Mucosa of descending colon (tissue), 3 donors: ENCODE results near the gene TSFM. TPM values are rescaled to one million over a fixed set of nuclear protein-coding genes. Genes with fewer than 3 reads are reported as not detected.

ENCODE experiments used
- ATAC-seq: fragments of 200-7000 bp; cut with Tn5 transposase; one replicate; pipeline ENCODE4 v1.9.1; 2020; ENCODE audit warnings: mild to moderate bottlenecking, moderate library complexity
- DNase-seq, 3 donors: peaks; one replicate each; pipeline ENCODE4 v3.0.0-alpha.2; 2020
- H3K36me3 ChIP-seq: fragments of 200-600 bp; one replicate; pipeline ENCODE4 v1.8.0; 2021; ENCODE audit warnings: low read depth, mild to moderate bottlenecking
- H3K4me1 ChIP-seq: fragments of 200-600 bp; one replicate; pipeline ENCODE4 v1.8.0; 2021; ENCODE audit warnings: low read depth, mild to moderate bottlenecking
- H3K4me3 ChIP-seq: fragments of 200-600 bp; one replicate; pipeline ENCODE4 v1.8.0; 2021; ENCODE audit warnings: mild to moderate bottlenecking
- H3K9me3 ChIP-seq: fragments of 200-600 bp; one replicate; pipeline ENCODE4 v1.8.0; 2021; ENCODE audit warnings: mild to moderate bottlenecking
- CTCF ChIP-seq: fragments of 200-600 bp; IDR thresholded peaks from one replicate; pipeline ENCODE4 v1.8.0; 2022; ENCODE audit warnings: antibody characterized with exemption, mild to moderate bottlenecking
- intact Hi-C, 2 donors: fragments of 100-400 bp; cut with DNase I in 1 of 2; cut with micrococcal nuclease in 1 of 2; formaldehyde crosslinking; loops; one replicate each; pipeline versions ENCODE4 v1.11.0 to v1.11.1; 2022; cut with DNase I, micrococcal nuclease
- total RNA-seq, 3 donors: library from RNA; stranded (reverse); fragmentation: NEBNext Ultra II Directional in 2 of 3; extraction: Animal tissue kit (Norgen Biotek cat#: 25700) in 2 of 3; gene quantifications; one replicate each; pipeline versions ENCODE4 v1.2.1 to v1.2.4, GENCODE V29; 2021 to 2023
- donor health status: DM: no; HTN: no; CAD: no; lungs with moderate emphysema.
- donor health status: DM: no; HTN: no; CAD: no.
- donor health status: DM: no; HTN: yes; CAD: no.

Gene TSFM
- total RNA-seq, 3 donors from 2014 or later: 26.1 to 32.9 (median 29.0) TPM

DNA sequence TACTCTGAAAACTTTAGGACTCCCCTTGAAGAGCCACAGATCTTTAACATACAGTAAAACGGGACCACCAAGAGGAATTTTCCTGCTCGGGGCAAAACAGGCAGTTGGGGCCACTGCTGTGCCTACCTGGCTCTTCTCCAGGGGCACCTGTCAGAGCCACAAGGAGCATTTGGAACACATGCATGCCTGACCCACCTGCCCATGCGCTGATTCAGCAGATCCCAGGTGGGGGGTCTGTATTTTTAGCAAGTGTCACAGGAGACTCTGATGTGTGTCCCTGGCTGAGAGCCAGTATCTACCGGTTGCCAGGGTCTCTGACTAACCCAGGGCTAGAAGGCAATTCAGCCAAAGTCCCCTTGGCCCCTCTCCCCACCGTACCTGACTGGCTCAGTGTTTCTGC, 57.4 kb downstream of the TSFM start:
- DNase-seq: no peak
- ATAC-seq: no peak
- intact Hi-C loops: loop anchor here in 1 of 2 donors (5.0 kb wide), 1 partner anchor 57 kb away; no protein-coding TSS in a partner anchor
- H3K4me3 ChIP-seq: no peak overlapping the region
- no peaks in the 10 kb centered on the region for H3K9me3 ChIP-seq
- no peaks in the 10 kb centered on the region for H3K36me3 ChIP-seq
- TF ChIP-seq CTCF: no peak
- peaks cover 89% of the 10 kb centered on the region for H3K4me1 ChIP-seq

DNA sequence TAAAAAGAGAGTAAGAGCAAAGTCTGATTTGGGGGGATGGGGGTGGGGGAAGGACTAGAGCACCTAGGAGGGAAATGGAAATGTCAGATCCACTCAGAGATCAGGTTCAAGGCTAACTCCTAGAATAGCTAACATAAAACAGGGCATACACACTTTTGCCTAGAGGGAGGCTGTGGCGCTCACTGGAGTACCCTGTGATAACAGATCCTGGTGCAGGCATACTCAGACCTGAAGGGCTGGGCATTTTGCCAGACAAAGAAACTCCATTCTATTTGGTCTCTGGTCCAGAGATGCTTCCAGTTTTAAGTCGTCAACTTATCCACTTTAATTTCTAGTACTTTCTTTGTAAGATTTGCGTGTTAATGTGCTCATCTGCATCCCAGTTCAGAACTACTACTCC, 58.1 kb downstream of the TSFM start:
- Histone ChIP-seq H3K36me3 (no peaks in the 10 kb centered on the region), H3K9me3 (no peaks in the 10 kb centered on the region), H3K4me1 (peaks cover 83% of the 10 kb centered on the region), H3K4me3 (no peak overlapping the region)
- intact Hi-C loops: no loop called here
- peak in 1 of 3 donors; percentile 42 for DNase-seq
- ATAC-seq: no peak
- no peak for TF ChIP-seq CTCF

DNA sequence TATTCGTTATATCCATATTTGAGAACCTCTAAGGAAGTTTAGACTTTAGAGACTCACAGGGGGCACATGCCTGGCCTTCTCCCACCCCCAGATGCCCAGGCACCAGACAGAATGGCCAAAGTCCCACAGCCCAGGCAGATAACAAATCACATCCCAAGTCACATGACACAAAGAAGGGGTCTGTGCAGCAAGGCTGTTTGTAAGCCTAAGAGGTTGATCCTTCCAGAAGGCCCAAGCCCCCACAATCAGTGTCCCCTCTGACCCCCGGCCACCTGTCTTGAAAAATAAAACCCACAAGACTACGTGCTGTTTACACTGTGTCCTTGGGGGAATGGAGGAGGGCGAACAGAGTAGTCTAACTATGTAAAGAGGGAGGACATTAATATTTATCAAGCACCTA, 58.9 kb downstream of the TSFM start:
- no peak for DNase-seq
- Histone ChIP-seq H3K4me1 (peaks cover 76% of the 10 kb centered on the region), H3K4me3 (no peak overlapping the region), H3K9me3 (no peaks in the 10 kb centered on the region), H3K36me3 (no peaks in the 10 kb centered on the region)
- ATAC-seq: no peak
- intact Hi-C loops: no loop called here
- no peak for TF ChIP-seq CTCF

- DNase-seq (peak in 2 of 3 donors; percentile 45 to 59), ATAC-seq (no peak)
- no peak overlapping the region for H3K4me3 ChIP-seq
- H3K36me3 ChIP-seq: no peaks in the 10 kb centered on the region
- H3K9me3 ChIP-seq: no peaks in the 10 kb centered on the region
- TF ChIP-seq CTCF: no peak
- intact Hi-C loops: no loop called here
- H3K4me1 ChIP-seq: peaks cover 64% of the 10 kb centered on the region
Measured at GRCh38 chr12:57842342-57843294, 60.0 kb downstream of the TSFM start.

DNA sequence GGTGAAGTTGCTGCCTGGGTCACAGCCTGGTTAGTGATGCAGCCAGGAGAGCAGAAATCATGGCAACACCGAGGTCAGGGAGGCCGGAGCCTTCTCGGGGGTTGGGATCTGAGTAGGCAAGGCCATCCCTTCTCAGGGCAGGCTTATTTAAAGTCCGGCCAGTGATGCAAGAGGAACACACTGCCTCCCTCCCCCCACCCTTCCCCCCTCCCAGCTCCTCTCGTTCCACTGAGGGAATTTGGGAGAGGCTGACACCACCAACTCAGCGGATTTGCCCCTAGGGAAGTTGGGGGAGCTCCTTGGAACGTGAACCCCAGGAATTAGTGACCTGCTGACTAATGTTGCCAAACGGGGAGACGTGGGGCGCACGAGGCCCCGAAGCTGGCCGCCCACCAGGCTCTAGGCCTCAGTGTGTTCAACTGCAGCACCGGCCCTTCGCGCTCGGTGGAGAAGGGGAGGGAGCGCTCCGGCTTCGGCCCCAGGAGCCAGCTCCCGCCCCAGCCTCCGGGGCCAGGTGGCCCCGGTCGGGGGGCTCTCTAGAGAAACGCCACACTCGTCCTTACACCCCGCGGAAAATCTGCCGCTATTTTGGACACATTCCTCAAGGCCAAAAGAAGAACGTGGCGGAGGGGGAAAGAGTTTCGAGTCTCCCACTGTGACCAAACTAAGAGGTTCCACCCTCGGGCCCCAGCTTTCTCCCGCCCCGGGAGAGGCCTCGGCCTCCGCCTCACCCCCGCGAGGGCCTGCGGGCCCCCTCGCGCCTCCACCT, 62.3 kb downstream of the TSFM start:
- peak; percentile 65 to 78 (median 67) for DNase-seq
- Histone ChIP-seq H3K4me3 (peak overlapping the region; percentile 100), H3K4me1 (peaks cover 42% of the 10 kb centered on the region), H3K9me3 (no peaks in the 10 kb centered on the region), H3K36me3 (no peaks in the 10 kb centered on the region)
- ATAC-seq: peak; percentile 17
- intact Hi-C loops: no loop called here
- TF ChIP-seq CTCF: no peak
